Measurements from ENCODE around the gene BBX.

The BBX gene

DNA sequence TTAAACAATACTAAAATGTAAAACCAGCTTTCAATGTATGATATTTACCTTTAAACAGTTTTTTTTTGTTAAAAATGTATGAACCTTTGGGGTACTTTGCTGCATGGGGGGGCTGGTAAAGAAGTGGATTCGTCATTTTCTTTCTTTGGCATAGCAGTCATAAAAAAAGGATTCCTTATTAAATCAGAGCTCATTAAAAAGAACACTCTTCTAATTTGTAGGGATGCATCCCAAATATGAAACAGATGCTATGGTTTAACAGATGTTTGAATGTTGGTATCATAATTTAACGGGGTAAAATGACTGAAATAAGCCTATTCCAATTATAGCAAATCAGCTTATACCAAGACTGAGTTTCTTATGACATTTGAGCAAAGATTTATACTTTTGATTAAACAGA, 234.4 kb downstream of the BBX start:
- no peak for DNase-seq

DNA sequence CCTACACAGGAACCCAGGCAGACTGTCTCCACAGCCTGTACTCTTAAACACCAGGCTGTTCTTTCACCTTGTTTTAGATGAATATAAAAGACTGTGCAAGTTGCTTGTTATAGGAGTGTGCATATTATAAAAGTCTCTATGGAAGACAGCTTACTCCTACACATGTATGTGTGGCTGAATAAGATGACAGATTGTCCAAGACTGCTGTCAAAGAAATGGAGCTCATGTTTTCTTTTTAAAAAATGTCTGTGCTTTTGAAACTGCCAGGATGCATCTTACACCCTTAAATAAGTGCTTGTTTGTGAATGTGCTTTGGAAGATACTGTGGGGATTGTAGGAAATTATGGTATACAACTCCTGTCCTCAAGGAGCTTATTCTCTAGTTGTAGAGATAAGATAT, 237.4 kb downstream of the BBX start:
- no peak for DNase-seq

DNA sequence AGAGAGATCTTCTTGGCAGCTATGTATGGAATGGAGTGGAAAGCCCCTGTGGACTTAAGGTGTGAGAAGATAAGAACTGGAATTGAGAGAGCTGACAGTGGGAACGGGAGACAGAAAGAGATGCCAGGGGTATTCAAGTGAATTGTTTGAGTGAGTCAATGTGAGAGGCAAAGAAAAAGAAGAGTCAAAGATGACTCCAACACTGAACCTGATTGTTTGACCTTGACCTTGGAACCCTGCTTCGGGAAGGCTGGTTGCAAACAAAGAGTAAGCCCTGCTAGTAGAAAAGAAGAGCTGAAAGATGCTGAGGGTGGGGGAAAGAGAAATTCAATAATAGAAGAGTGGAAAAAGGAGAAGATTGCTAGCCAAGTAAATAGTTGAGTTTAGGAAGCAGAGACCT, 238.6 kb downstream of the BBX start:
- no peak for DNase-seq

DNA sequence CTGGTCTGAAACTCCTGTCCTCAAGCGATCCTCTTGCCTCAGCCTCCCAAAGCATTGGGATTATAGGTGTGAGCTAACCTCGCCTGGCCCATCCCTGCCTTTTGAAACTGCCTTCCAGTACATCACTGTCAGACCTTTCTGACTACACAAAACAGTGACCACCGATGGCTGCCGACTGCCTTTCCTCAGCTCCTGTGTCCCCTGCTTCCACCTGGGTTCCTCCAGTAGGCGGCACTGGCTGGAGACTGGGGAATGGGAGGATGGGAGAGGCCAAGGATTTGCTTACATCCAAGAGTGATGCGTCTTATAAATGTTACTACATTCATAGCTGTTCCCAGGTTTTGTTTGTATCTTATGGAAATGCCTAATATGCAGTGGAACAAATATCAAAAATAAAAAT, 242.8 kb downstream of the BBX start:
- no peak for DNase-seq

DNA sequence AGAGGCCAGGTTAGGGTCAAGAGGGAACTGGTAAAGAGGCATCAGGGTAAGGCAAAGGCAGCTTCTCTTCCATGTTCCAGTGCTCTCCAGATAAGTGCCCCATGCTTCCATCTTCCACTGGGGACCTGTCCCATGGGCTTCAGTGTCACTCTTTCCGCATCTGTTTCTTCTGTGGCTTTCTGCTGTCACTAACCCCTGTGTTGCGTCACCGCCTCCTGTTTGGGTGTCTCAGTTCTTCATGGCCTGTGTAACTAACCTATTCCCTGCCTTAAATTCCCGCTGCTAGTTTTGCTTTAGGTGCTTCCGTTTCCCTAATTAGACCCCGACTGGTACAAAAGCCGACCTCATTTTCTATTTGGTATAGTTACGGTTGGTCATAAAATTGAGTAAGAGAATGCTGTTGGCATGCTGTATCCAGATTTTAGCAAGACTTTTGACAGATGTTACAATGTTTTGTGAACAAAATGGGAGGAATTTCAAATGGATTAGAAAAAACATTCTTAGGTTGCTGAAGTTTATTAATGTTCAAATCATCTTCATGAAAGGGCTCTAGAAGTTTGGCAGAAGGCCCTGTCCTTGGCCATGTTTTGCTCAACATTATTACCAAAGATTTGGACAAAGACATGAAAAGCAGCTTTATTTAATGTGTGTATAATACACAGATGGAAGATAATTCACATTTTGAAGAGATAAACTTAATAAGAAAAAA, 245.3 kb downstream of the BBX start:
- no peak for DNase-seq

DNA sequence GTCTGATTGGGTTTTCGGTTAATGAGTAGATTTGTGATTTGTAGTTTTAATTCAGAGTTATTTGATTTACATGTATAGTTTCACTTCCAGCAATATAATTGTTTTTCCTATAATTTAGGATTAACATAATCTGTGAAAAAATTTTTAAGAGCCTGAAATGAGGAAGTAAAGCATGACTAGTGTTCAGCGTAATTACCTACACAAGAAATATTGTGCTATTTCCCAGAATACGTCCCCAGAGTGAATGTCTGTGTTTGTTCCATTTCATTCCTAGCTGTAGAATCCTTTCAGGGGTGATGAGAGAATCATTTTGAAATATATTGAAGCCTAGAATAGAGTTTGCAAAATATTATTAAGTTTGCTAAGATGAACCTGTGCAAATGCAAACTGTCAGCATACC, 247.1 kb downstream of the BBX start:
- no peak for DNase-seq

DNA sequence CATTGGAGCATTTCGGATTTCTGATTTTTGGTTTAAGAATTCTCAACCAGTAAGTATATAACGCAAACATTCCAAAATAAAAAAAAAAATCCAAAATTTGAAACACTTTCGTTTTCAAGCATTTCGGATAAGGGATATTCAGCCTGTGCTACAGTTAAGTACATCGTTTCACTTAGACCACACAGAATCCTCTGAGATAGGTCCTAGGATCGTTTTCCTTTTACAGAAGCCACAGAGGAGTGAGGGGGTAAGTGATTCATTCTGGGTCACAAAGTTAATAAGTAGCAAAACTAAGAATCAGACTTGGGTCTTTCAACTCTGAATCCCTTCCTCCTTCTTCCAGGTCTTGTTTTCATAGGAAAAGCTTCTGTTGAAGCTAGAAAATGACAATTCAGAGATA, 249.3 kb downstream of the BBX start:
- no peak for DNase-seq

DNA sequence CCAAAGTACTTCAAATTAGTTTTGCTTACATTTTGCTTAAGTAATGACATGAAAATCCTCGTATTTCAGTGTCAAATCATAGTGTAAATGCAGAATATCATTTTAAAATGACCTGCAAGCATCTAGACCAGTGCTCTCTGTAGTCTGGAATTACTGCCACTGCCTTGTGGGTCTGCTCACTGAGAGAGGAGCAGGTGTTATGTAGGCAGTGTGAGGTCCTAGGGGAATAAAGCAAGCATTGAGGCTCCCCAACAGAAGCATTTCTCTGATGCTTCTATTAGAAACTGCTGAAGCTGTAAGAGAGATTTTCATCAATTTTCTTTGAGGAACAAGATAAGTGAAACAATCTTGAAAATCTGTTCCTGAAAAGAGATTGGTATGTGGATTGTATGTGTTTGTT, 253.2 kb downstream of the BBX start:
- DNase-seq, result no peak

DNA sequence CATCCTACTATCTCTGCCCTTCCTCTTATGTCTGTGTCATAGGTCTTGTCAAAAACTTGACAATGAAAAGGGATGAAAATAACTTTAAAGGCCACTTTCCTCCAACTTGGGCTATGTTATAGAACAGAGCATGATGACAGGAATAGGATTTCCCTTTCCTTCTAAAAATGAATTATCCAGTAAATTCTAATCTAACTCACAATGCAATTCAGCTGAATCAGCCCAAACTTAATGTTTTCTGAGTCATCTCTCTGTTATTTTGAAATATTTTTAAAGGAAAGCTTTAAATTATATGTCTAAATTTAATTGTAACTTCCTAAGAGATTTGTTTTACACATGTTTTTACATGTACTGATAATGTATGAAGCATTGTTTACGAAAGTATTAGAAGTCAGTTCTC, 258.5 kb downstream of the BBX start:
- DNase-seq, result no peak

DNA sequence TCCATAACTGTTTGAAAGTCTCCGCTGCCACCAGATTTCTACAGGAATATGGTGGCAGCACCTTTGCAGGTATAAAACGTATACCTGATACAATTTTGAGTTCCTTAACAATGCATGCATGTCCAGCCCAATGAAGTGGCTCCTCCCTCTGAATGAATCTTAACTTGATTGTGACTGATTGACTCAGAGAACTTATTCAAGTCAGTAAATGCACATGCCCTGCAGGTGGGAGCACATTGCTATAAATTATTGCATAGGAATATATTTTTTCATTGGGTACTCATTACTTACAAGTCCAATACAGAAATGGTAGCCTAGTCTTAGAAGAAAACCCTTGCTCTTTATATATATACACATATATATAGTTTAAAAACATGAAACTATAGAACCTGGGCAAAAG, 259.3 kb downstream of the BBX start:
- no peak for DNase-seq

DNA sequence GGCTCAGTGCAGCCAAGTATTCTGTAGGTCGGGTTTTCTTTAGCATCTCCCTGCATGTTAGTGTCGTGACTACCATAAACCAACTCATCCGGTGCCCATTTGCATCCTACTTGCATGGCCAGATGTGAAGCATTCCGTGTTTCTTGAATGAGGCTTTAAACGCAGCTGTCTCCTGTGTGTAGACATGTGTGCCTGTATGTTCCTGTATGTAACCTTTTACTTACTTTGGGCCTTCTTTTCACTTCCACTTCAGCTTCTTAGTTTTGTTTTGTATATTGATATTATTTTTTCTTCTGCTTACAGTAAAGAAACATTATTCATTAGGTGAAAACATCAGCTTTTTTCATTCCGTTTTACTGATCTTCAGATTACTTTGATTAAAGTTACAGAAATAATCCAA, 267.9 kb downstream of the BBX start:
- DNase-seq, result no peak

DNA sequence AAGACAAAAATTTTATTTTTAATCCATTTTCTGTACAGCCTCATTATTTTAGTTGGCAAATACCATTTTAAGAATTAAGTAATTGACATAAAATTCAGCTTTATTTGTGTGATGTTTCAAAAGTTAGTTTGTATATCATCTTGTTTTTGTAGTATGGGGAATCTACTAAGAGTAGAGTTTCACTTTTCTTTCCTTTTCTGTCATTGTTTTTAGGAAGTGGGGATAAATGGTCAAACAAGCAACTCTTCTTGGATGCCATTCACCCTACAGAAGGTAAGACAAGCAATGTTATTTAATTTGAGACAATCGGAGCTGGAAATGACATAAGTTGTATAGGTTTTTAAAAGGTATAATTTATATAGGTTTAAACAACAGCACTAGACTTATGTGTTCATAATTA, 268.3 kb downstream of the BBX start:
- no peak for DNase-seq

DNA sequence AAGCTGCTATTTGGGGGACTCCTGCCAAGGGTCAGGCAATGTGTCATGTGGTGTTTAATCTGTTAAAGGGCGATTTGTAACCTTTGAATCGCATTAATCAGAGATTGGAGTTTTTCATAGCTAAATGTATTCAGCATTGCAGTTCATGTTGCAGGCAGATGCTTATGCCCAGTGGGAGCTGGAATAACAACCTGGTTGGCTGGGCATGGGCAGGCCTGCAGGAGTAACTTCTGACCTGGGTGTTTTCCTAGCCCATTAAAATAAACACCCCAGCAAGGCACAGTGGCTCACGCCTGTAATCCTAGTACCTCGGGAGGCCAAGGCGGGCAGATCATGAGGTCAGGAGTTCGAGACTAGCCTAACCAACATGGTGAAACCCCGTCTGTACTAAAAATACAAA, 268.7 kb downstream of the BBX start:
- no peak for DNase-seq

DNA sequence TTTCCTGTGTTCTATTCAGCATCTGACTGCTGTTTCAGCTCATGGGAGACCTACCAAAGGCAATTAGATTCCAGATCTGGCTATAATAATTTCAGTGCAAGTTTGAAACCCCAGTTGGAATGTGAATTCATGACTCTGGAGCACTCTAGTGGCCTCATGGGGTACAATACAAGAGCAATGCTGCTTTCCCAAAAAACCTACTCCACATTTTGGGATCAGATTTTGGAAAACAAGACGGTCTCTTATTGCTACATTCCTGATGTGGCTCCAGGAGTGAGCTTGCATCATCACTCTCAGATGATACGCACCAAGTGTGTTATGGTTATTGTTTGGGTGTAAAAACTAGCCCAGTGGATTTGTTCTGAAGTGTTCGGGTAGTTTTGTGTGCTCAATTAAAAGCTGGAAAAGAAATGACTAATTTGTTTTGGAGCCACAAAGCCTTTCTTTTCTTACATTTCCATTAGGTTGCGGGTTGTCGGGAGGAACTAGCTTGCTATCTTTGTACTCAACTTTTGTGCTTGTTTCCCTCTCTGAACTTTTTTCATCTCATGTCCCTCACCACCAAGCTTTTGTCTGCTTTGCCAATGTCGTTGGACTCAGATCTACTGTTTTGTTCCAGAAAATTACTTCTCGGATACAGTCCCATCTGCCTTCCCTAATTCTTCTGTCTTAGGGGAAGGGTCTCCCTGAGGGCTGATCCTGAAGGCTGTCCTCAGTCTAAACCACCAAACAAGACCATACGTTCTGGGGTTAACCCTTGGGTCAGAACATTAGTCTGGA, 272.1 kb downstream of the BBX start:
- DNase-seq, result no peak

DNA sequence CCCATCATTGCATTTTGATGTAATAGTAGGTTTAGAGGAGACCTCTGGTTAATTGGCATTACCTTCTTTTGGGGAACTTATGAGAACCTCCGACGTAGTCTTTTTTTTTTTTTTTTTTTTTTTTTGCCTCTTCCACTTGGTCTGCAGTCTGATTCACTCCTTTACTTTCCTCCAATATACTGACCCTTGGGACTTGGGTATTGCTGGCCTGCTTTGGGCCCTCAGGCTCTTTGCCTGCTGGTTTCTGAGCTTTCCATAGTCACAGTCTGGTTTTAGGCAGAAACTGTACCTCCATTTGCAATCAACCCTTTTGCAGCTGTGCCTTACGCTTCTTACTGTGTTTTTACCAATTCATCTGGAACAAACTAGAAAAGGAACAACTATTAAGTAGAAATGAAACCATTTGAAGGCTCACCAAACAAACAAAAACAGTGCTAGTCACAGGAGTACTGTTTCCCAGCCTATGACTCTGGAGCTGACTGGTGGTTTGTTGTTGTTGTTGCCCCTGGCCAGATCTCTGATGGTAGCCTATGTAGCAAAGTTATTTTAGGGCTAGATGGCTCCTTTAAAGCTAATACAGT, 272.8 kb downstream of the BBX start:
- DNase-seq, result no peak

DNA sequence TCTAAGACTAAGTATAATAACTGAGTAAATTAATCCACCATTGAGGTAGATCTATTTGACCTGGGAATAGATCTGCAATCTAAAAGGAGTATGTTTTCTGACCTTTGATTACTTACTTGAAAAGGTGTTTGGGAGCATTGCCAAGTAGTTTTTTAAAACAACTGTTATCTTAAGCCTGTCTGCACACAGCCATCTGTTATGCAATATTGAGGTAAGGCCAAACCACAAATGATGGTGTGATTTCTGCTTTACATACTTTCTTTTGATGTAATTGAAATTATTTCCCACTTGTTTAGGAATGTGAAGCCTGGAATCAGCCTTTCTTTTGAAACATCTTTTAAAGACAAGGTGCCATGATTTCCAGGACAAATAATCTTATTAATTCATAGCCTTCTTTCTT, 274.0 kb downstream of the BBX start:
- DNase-seq, result peak in 1 of 2 donors; percentile 12

DNA sequence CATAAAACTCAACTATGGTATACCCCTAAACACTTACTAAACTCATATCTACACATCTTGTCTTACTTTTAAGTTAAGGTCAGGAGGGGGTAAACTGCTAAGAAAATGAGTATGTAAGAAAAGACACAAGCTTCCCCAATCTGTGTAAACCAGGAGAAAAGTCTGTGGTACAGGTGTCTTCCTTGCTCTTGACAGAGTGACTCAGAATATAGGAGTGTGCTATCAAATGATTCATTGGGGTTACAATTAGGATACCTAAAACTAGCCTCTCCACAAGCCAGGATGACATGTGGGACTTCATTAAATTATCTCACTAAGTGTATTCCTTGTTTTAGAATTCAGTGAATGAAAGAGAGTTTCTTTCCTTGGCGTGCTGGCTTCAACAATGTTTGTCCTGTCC, 274.8 kb downstream of the BBX start:
- no peak for DNase-seq

DNA sequence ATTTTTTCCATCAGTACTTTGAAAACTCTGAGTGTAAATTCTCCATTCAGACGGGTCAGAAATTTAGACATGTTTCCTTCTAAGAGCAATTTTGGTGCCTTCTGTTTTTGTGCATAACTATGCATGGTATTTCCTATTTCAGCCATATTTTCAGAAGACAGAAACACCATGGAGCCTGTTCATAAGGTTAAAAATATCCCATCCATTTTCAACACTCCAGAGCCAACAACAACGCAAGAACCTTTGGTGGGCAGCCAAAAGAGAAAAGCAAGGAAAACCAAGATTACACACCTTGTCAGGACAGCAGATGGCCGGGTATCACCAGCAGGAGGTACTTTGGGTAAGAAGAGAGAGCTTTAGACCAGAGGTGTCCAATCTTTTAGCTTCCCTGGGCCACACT, 275.6 kb downstream of the BBX start:
- no peak for DNase-seq

DNA sequence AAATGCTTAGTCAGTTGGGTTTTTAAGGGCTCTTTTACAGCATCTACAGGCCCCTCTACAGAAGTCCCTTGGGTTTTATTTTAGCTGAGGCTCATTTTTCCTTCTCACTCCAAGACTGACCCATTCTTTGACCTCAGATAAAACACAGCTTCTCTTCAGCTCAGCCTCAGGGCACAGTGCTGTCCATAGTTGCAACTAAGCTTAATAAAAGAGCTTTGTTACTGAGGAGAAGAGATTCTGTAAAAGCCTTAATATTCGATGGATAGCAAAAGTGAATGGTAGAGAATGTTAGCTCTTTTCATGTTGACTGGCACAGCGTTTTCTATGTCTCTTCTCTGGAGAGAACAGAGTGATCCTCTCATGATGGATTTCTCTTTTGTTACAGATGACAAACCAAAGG, 277.9 kb downstream of the BBX start:
- DNase-seq, result no peak

DNA sequence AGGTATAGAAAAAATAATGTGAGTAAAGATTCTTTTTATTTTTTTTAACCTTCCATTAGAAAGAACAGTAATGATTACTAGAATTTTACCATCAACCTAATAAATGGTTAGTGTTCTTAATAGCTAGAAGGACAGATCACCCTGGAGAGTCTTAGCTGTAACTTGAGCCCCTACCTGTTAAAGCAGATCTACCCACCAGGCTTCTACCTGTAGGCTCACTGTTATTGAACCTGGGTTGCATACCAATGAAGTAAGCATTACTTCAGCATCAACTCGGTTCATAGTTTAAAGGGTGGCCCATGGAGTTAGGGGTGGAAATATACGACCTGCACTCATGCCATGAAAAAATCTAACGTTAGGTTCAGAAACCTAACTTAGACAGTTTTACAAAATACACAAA, 280.4 kb downstream of the BBX start:
- no peak for DNase-seq

DNA sequence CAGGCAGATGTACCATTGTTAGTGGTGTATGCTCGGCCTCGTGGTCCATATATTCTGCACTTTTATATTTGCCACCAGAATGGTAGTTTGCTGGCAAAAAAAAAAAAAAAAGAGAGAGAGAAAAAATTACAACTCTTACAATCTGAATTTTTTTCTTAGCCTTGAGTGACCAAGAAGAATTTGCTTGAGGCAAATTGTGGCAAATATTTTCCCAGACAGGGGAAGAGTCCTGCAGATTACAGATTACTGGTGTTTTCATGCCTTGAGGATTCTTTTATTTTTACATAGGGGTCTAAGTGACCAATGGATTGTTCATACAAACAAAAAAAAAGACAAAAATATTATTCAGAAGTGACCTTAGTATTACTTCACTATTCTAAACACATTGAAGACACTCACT, 283.3 kb downstream of the BBX start:
- no peak for DNase-seq

DNA sequence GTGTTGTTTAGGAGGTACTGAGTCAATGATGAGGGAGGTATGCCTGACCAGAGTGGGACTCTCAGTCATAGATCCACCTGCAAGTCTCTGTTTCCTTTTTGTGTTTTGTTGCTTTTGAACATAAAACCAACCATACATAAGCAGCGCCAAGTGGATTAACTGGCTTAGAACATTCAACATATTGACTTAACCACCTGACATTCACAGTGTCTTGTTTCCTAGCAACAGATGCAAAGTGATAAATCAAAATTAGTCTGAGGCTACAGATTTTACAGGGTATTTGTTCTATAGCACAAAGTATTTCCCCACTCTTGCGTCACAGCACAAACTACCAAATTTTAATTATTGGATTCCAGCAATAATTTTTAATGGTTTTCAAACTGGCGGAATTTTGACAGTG, 283.8 kb downstream of the BBX start:
- DNase-seq, result no peak

DNA sequence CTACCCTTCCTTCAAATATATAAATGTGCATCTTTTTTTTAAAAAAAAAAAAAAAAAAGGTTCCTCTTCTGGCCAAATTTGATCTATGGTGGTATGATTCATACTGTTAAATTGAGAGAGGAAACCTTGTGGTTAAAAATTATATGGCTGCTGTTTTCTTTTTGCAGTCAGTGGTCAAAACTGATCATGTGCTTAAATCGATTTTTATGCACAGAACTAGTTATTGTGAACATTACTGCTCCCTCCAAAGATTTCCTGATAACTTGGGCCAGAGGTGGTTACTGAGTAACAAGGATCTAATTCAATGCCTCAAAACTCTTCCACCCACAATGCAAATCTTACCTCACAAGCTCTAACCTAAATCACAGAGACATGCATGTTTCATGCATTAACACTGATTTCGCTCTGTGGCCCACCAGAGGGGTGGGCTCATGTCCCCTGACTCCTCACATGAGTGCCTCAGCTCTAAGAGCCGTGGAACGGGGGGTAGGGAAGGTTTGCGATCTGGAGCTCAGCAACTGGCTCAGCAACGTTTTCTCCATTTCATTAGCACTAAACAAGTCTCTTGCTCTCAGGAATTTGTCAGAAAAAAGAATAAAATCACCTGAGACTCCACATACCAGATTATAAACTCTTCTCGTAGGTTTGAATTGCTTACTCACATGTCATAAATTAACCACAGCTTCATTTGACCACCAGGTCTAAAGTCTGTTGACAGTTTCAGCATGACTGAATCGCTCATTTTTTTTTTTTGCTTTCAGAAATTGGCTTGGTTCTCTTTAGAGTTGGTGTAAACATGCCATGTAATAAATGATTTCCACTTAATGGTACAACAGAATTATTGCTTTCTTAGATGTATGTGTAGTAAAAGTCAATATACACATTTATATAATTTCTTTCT, 287.7 kb downstream of the BBX start:
- DNase-seq, result no peak

All from CD4-positive, alpha-beta T cell treated with Interleukin-4 for 1 hour (primary cell).